SU-DHL-6 (cell line): ENCODE data around the gene TELO2.

ENCODE experiments used
- H2AFZ ChIP-seq: fragments of 200-600 bp; sonication (generic); 2 replicates; pipeline ENCODE4 v1.6.1; 2014; ENCODE audit warnings: low read depth, mild to moderate bottlenecking, moderate library complexity, mixed read lengths, antibody characterized with exemption, low read length; ENCODE audit not compliant: severe bottlenecking
- H3F3A ChIP-seq: fragments of 200-600 bp; shearing (Covaris generic); 2 replicates; pipeline ENCODE4 v1.6.0; 2016; ENCODE audit warnings: antibody characterized with exemption, mild to moderate bottlenecking; ENCODE audit not compliant: insufficient read depth
- H3K27ac ChIP-seq: fragments of 200-600 bp; sonication (generic); 2 replicates; pipeline ENCODE4 v1.5.1; 2016; ENCODE audit warnings: low read depth, mild to moderate bottlenecking, low read length, moderate library complexity, mixed read lengths
- H3K27me3 ChIP-seq: fragments of 200-600 bp; sonication (generic), shearing (Covaris generic); 2 replicates; pipeline ENCODE4 v1.6.0; 2014; ENCODE audit warnings: mild to moderate bottlenecking, low read length
- H3K36me3 ChIP-seq: fragments of 200-600 bp; sonication (generic); 2 replicates; pipeline ENCODE4 v1.6.1; 2014; ENCODE audit warnings: mild to moderate bottlenecking, low read length, mixed read lengths
- H3K4me2 ChIP-seq: fragments of 300-600, 200-600 bp; shearing (Covaris generic), sonication (generic); 2 replicates; pipeline ENCODE4 v1.6.0; 2014; ENCODE audit warnings: low read length, low read depth, mild to moderate bottlenecking; ENCODE audit not compliant: poor library complexity, severe bottlenecking
- H3K4me3 ChIP-seq: fragments of 200-600 bp; sonication (generic); 2 replicates; pipeline ENCODE4 v1.5.1; 2014; ENCODE audit warnings: antibody characterized with exemption, low read length, mild to moderate bottlenecking, mixed read lengths; ENCODE audit not compliant: insufficient read depth, poor library complexity, severe bottlenecking
- H3K79me2 ChIP-seq: fragments of 200-600 bp; sonication (generic); 2 replicates; pipeline ENCODE4 v1.6.1; 2014; ENCODE audit warnings: mild to moderate bottlenecking, low read length, moderate library complexity; ENCODE audit not compliant: insufficient read depth
- H3K9ac ChIP-seq: fragments of 200-600 bp; sonication (generic); 2 replicates; pipeline ENCODE4 v1.7.0; 2014; ENCODE audit warnings: mild to moderate bottlenecking, low read length
- H3K9me2 ChIP-seq: fragments of 200-600 bp; sonication (generic); replicated peaks from 2 replicates; pipeline ENCODE4 v1.6.1; 2014; ENCODE audit warnings: low read length; ENCODE audit not compliant: insufficient read depth
- H3K9me3 ChIP-seq: fragments of 200-600 bp; sonication (generic); 2 replicates; pipeline ENCODE4 v1.6.1; 2014; ENCODE audit warnings: low read length, mixed read lengths; ENCODE audit not compliant: insufficient read depth
- H4K20me1 ChIP-seq: fragments of 200-600 bp; sonication (generic); 2 replicates; pipeline ENCODE4 v1.6.1; 2014; ENCODE audit warnings: low read depth, mild to moderate bottlenecking, antibody characterized with exemption, low read length, moderate library complexity, mixed read lengths
- EZH2phosphoT487 ChIP-seq: fragments of 200-600 bp; sonication (generic), shearing (Covaris generic); conservative IDR thresholded peaks from 2 replicates; pipeline ENCODE4 v1.6.1; 2018; ENCODE audit warnings: mild to moderate bottlenecking, antibody characterized with exemption, low read length, moderate library complexity, mixed read lengths
- TF ChIP-seq, protein P1 (sequence below): fragments of 200-600 bp; sonication (generic); IDR thresholded peaks from one replicate; pipeline ENCODE4 v1.5.1; 2017; ENCODE audit warnings: antibody characterized with exemption, mild to moderate bottlenecking, low read length, moderate library complexity; ENCODE audit not compliant: insufficient read depth, poor library complexity, severe bottlenecking

Gene TELO2

DNA sequence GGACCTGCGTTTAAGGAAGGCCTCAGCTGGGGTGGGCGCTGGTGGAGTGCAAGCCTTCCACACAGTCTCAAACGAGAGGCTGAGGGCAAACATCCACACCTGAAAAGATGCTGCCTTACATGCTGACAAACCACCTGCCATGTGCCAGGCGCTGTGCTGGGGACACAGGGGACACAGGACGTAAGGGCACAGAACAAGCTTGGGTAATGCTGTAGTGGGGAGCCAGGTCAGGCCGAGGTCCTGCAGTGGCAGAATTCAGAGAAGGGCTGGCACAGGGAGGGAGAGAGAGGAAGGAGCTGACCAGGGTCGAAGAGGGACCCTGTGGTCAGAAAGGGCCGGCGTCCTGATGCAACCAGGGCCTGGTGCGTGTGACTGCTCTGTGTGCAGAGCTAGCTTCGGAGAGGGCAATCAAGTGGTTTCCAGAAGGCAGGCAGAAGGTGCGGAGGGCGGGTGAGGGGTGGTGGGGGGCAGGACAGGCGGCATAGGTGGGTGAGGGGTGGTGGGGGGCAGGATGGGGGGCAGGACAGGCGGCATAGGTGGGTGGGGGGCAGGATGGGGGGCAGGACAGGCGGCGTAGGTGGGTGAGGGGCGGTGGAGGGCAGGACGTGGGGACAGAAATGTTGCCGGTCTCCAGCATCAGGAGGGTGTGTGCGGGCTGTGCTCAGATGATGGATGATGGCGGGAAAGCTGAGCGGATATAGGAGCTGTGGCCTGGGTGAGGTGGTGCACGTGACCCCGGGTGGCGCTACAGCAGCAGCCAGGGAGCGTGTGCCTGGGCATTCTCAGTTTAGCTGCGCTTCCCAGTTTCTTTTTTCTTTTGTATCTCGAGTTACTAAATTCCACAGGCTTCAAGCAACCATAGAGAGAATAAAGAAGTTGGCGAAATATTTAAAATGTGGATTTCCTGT lies 18.8 kb downstream of the TELO2 start:
- Histone ChIP-seq H3K4me2 (no peak overlapping the region), H3K27me3 (no peaks in the 10 kb centered on the region), H3K4me3 (no peak overlapping the region), H3F3A (no peaks in the 10 kb centered on the region), H3K79me2 (no peaks in the 10 kb centered on the region), H3K36me3 (no peaks in the 10 kb centered on the region), H3K27ac (no peak overlapping the region), H4K20me1 (no peaks in the 10 kb centered on the region), H3K9ac (no peak overlapping the region), H3K9me3 (no peaks in the 10 kb centered on the region), H2AFZ (no peak overlapping the region), H3K9me2 (no peaks in the 10 kb centered on the region)
- TF ChIP-seq, protein P1, sequence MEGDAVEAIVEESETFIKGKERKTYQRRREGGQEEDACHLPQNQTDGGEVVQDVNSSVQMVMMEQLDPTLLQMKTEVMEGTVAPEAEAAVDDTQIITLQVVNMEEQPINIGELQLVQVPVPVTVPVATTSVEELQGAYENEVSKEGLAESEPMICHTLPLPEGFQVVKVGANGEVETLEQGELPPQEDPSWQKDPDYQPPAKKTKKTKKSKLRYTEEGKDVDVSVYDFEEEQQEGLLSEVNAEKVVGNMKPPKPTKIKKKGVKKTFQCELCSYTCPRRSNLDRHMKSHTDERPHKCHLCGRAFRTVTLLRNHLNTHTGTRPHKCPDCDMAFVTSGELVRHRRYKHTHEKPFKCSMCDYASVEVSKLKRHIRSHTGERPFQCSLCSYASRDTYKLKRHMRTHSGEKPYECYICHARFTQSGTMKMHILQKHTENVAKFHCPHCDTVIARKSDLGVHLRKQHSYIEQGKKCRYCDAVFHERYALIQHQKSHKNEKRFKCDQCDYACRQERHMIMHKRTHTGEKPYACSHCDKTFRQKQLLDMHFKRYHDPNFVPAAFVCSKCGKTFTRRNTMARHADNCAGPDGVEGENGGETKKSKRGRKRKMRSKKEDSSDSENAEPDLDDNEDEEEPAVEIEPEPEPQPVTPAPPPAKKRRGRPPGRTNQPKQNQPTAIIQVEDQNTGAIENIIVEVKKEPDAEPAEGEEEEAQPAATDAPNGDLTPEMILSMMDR, result no peak
- TF ChIP-seq EZH2phosphoT487, result no peak

DNA sequence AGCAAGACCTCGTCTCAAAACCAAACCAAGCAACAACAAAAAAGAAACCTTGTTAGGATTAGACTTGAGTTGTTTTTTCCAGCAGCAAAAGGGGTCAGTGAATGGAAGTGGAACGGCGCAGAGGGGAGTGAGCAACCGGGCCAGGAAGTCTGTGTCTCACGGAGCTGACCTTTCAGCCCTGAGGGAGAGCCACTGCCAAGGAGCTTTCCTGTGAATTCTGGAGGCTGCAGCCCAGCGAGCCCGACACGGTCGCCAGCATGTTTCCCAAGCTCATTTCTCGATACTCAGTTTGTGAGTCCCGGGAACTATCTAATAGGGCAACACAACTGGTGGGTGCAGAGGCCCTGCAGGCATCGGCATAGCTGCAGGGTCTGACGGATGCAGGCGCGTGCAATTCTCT lies 19.6 kb downstream of the TELO2 start:
- Histone ChIP-seq H3K9me3 (no peaks in the 10 kb centered on the region), H3K27me3 (no peaks in the 10 kb centered on the region)

DNA sequence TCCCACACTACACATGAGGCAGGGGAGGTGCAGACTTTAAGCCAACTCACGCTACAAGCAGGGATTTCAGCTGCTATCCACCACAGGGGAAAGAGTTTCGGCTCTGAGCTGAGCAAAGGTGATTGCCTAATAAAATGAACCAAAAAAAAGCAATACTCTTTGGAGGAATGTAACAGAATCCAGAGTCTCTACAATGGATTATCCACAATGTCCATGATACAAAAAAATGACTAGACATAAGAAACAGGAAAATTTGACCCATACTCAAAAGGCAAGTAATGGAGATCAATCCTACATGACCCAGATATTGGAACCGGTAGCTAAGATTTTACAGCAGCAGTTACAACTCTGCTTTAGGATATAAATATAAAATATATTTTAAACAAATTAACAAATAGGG lies 21.3 kb downstream of the TELO2 start:
- Histone ChIP-seq H4K20me1 (no peaks in the 10 kb centered on the region), H3F3A (no peaks in the 10 kb centered on the region), H3K79me2 (no peaks in the 10 kb centered on the region), H3K4me2 (no peak overlapping the region), H3K9me3 (no peaks in the 10 kb centered on the region), H3K4me3 (no peak overlapping the region), H3K27me3 (no peaks in the 10 kb centered on the region), H3K9me2 (no peaks in the 10 kb centered on the region), H3K9ac (no peak overlapping the region), H3K27ac (no peak overlapping the region), H3K36me3 (no peaks in the 10 kb centered on the region), H2AFZ (no peak overlapping the region)
- TF ChIP-seq EZH2phosphoT487, result no peak
- TF ChIP-seq, protein P1, result no peak

More for the DNA sequence above, 19.6 kb downstream of the TELO2 start:
- Histone ChIP-seq H3K27ac (no peak overlapping the region), H3K4me2 (no peak overlapping the region), H2AFZ (no peak overlapping the region), H3K9ac (no peak overlapping the region), H3F3A (no peaks in the 10 kb centered on the region), H3K9me2 (no peaks in the 10 kb centered on the region), H3K36me3 (no peaks in the 10 kb centered on the region), H3K79me2 (no peaks in the 10 kb centered on the region), H3K4me3 (no peak overlapping the region), H4K20me1 (no peaks in the 10 kb centered on the region)
- TF ChIP-seq, protein P1, result no peak
- TF ChIP-seq EZH2phosphoT487, result no peak
